ENCODE measurements around the gene CGAS.
"Not testable (repeated sequence)": the region's sequence is repeated elsewhere in the genome, so short reads cannot be mapped to it uniquely, and the experiment has no call there.

The CGAS gene

GRCh38 chr6:73394577-73395354 lies 57.3 kb downstream of the CGAS start, which contains the start of gene DDX43:
Gene DDX43 (plus strand): TSS chr6:73394828. CDS start chr6:73394906, 78 bp downstream.
- peak in 4 of 5 experiments; percentile 20 to 86 (median 40) for DNase-seq

- DNase-seq: no peak
Observed at GRCh38 chr6:73393278-73393677, 58.8 kb downstream of the CGAS start.

- DNase-seq: not testable (repeated sequence)
Observed at GRCh38 chr6:73392188-73392587, 59.9 kb downstream of the CGAS start.

DNA sequence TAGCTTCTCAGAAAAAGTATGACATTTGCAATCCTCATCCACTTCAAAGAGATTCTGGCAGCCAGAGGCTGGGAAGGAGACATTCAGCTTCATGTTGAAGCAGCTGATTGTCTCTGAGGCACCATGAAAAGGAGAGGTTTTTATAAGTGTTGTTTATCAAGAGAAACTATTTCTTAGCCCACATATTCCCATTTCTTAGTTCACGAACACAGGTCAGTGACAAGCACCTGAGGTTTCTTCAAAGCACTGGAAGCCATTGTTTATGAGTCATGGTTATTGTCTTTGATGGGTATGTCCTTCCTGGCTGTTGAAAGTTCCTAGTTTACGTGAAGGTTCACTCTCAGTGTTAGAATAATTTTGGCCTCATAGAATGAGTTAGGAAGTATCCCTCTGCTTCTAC lies 60.4 kb downstream of the CGAS start:
- DNase-seq: no peak

DNA sequence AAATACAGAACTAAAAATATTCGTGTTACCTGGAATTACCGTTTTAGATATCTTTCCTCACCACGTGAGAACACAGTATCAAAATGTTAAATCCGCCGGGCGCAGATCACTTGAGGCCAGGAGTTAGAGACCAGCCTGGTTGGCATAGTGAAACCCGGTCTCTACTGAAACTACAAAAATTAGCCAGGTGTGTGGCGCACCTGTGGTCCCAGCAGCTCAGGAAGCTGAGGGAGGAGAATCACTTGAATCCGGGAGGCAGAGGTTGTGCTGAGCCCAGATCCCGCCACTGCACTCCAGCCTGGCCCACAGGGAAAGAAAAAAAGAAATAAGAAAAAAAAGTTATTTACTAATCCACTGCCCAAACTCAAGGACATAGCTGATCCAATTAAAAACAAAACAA lies 62.2 kb downstream of the CGAS start:
- DNase-seq: no peak

DNA sequence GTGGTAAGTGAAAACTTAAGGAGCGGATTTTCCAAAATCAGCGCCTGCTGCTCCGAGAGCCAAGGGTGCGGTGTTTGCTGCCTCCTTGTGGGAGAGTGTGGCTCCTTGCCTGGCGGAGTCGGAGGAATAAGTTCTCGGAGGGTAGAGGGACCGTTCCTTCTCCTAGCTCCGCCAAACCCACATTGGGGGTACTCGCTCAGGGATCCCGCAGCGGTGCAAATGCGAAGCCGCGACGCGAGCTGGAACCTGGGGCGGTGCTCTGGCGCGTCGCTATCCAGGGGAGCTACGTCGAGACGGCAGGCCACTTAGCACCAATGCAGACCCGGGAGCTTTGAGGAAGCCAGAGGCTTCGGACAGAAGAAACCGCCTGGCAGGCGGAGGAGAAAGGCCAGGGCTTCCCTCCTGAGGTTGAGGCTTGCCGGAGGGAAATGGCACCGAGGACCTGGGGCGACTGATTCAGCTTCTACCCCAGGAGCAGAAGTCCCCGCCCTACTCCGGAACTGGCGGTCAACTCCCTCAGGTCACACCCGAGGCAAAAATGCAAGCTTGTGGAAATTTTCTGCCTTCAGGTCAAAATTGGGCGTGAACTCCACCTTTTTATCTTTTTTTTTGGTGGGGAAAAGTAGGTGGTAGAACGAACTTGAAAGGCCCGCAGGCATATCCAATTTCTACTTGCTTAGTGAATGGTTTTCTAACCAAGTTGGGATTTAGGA lies 63.1 kb downstream of the CGAS start:
- DNase-seq: peak in 4 of 5 experiments; percentile 18 to 80 (median 40)

- DNase-seq: peak in 1 of 5 experiments; percentile 11
Observed at GRCh38 chr6:73388433-73388799, 63.7 kb downstream of the CGAS start.

DNA sequence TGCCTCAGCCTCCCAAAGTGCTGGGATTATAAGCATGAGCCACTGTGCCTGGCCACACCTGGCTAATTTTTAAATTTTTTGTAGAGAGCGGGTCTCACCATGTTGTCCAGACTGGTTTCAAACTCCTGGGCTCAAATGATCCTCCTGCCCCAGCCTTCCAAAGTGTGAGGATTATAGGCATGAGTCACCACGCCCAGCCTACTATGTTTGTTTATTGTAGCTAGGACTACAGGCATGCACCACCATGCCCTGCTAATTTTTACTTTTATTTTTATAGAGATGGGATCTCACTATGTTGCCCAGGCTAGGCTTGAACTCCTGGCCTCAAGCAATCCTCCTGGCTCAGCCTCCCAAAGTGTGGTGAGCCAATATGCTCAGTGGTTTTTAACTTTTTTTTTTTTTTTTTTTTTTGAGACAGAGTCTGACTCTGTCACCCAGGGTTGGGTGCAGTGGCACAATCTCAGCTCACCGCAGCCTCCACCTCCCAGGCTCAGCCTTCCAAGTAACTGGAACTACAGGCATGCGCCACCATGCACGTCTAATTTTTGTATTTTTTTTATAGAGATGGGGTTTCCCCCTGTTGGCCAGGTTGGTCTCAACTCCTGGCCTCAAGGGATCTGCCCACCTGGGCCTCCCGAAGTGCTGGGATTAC lies 69.5 kb downstream of the CGAS start:
- no peak for DNase-seq

DNA sequence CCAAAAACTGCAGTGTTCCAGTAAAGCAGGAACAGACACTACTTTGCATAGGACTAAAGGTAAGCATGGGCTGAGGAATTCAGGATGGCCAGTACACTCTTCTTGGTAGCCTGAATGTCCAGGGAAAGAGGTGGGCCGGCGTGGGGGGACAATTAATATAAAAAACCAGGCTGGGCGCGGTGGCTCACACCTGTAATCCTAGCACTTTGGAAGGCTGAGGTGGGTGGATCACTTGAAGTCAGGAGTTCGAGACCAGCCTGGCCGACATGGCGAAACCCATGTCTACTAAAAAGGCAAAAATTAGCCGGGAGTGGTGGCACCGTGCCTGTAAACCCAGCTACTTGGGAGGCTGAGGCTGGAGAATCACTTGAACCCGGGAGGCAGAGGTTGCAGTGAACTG lies 70.6 kb downstream of the CGAS start:
- DNase-seq: not testable (repeated sequence)

DNA sequence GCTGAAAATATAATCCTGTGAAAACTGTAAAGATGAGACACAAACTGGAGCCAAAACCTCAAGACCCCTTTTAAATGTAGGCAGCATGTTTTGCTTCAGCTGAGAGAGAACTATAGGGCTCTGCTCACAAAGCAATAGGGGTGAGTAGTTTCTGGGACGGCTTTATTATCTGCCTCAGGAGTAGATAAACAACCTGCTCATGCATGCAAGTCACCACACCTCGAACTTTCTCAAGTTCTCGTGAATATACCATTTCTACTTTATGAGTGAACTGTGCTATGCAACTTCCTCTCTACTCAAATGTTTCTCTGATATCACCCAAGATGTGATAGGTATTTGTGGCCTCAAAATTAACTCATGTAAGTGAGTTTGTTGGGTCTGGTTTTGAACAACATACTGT lies 74.9 kb downstream of the CGAS start:
- DNase-seq: peak in 1 of 5 experiments; percentile 43

GRCh38 chr6:73375216-73375615 lies 76.9 kb downstream of the CGAS start:
- no peak for DNase-seq
